HG02884 (cell line): ENCODE results near the gene FRMPD4.
"Not testable (repeated sequence)": the region's sequence is repeated elsewhere in the genome, so short reads cannot be mapped to it uniquely, and the experiment has no call there.

Source experiments
- ATAC-seq: cut with Tn5 transposase; IDR thresholded peaks from one replicate; pipeline ENCODE4 v1.9.1; 2021; ENCODE audit warnings: mild to moderate bottlenecking, moderate library complexity; ENCODE audit not compliant: unreplicated experiment

FRMPD4 gene

DNA sequence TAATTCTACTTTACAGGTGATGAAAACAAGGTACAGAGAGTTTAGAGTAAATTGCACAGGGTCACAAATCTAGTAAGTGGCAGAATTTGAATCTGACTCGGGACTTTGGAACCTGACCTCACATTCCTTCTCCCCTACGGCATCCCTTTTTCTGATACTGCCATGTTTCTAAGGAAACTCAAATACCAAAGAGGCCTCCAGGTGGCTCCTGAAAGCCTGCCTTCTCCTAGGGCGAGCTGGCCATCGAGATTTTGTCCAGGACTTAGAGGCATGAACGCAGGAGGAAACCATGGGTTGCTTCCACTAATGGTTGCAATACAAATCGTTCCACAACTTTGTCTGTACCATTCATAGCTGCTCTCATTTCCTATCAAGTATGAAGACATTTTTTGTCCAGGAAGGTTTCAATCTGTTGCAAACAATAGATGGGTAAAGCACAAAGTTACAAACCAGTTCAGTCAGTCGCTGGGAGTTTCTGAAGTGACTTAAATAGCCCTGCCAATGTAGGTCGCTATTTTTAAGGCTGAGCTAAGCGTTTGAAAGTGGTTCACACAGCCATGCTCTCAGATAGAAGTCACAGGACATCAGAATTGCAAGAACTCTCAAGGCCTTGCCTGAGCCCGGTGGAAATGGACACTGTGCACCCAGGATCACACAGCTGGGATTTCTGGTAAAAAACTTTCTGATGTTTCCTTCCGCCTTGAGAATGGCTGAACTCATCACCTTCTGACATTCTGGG, 356.3 kb downstream of the FRMPD4 start:
- no peak for ATAC-seq

DNA sequence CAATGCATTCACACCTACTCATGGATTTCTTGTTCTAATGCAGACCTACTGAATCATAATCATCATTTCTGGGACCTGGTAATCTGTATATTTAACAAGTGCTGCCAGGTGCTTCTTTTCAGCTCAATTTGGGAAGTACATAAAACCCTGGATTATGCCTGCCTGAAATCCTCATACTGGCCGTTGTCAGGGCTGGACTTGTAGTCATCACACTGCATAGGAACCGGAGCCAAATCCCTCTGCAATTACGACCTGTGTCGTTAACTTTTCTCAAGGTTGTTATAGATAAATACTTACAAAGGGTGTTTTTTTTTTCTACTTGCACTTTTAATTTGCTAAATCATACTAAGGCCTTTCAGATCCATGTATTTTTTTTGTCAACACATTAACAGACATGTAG, 358.1 kb downstream of the FRMPD4 start:
- ATAC-seq = no peak

DNA sequence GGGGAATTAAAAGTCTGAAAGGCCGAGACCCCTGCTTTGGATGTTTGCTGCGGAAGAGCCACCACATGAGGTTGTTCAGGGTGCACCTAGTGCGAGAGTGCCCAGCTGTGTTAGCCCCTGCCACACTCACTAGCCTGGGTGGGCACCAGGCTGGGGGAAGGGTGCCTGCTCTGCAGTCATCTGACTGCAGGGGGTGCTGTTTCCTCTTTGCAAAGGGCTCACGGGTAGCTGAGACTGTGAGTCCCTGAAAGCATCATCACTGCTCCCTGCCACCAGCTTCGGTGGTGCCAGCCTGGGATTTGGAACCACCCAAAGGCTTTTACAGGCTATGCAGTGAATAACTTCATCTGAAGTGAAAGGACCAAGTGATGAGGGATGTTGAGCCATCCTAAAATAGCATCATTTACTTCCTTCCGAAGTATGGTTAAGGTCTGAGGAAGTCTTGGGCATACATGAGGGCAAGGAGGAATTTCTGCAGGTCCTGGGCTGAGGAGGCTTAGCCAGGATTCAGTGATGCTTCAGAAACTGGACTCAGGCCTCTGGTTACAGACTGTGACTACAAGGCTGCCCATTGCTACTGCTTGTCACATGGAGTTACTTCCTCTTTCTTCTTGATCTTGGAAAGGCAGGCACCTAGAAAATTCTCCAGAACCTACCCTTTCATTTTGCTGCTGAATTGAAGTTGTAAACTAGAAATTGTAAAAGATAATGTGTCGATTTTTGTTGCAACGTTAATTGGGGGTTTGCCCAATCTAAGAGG, 359.7 kb downstream of the FRMPD4 start:
- ATAC-seq = no peak

DNA sequence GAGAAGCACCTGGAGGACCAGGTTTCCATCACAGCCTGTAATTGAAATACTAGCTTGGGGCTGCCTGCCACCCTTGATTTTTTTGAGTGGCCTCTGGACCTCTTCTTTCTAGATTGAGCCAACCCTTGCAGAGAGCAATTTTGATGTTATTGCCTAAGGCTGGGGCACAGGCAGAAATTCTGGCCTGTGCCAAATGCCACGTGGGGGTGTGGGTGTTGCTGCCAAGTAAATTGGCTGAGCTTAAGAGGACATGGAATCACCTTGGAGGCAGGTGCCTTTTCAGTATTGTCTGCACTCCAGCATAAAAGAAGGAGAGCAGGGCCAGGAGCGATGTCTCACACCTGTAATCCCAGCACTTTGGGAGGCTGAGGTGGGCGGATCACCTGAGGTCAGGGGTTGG, 366.9 kb downstream of the FRMPD4 start:
- no peak for ATAC-seq

DNA sequence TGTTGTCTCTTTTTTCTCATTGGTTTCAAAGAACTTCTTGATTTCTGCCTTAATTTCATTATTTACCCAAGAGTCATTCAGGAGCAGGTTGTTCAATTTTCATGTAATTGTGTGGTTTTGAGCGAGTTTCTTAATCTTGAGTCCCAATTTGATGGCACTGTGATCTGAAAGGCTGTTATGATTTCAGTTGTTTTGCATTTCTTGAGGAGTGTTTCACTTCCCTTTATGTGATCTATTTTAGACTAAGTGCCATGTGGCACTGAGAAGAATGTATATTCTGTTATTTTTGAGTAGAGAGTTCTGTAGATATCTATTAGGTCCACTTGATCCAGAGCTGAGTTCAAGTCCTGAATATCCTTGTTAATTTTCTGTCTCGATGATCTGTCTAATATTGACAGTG, 377.1 kb downstream of the FRMPD4 start:
- ATAC-seq = peak; percentile 91

DNA sequence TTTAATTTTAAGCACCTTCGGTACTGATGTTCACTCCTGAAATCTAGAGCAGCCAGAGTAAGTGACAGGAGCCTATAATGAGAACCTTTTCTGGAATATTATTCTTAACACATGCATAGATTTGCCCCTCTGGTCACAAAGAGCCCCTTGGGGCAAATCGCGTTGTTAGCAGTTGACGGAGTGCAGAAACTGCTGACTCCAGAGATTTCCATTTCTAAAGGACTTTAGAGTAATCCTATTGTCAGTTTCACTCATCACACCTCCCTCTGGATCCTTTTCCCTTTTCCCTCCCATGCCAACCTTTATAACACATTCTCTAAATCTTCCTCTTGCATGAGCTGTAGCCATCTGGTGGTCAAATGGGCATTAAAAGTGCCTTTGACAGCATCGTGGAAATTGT, 388.0 kb downstream of the FRMPD4 start:
- ATAC-seq = no peak

DNA sequence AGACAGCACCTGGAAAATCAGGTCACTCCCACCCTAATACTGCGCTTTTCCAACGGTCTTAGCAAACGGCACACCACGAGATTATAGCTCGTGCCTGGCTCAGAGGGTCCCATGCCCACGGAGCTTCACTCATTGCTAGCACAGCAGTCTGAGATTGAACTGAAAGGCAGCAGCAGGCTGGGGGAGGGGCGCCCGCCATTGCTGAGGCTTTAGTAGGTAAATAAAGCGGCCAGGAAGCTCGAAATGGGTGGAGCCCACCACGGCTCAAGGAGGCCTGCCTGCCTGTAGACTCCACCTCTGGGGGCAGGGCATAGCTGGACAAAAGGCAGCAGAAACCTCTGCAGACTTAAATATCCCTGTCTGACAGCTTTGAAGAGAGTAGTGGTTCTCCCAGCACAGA, 399.8 kb downstream of the FRMPD4 start:
- ATAC-seq = not testable (repeated sequence)

DNA sequence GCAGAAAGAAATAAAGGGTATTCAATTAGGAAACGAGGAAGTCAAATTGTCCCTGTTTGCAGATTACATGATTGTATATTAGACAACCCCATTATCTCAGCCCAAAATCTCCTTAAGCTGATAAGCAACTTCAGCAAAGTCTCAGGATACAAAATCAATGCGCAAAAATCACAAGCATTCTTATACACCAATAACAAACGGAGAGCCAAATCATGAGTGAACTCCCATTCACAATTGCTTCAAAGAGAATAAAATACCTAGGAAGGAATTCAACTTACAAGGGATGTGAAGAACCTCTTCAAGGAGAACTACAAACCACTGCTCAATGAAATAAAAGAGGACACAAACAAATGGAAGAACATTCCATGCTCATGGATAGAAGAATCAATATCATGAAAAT, 404.0 kb downstream of the FRMPD4 start:
- ATAC-seq = not testable (repeated sequence)

DNA sequence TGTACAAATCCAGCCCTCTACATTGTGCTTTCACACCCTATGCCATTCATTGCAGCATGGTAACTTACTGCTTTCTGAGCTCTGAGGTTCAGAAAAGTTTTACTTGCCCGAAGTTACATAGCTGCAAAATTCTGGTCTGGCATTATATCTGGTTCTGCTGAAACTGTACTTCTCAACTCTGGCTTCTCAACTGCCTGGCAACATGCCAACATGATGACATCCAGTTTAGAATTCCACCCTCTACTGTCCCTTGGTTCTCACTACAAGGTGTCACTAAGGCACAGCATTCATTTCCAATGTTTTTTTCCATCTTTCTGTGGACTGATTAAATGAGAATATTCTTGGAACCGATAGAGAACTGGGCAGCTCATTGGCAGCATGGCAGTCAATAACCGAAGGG, 410.1 kb downstream of the FRMPD4 start:
- no peak for ATAC-seq

DNA sequence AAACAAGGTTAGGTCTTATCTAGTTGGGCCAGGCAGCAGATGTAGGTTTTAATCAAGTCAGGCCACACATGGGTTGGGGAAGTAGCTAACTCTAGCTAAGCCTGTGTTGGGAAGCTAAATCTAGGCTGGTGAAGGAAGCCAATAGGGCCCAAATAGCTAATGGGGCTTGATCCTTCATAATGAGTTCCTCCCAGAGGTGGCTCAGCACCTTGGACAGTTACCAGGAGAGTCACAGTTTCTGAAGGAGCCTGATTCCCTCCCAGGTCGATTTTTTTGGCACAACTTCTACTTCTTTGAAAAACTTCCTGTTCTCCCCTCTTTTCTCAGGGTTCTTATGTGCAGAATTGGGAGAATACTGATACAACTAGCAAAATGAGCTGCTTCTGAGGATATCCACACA, 410.5 kb downstream of the FRMPD4 start:
- no peak for ATAC-seq

DNA sequence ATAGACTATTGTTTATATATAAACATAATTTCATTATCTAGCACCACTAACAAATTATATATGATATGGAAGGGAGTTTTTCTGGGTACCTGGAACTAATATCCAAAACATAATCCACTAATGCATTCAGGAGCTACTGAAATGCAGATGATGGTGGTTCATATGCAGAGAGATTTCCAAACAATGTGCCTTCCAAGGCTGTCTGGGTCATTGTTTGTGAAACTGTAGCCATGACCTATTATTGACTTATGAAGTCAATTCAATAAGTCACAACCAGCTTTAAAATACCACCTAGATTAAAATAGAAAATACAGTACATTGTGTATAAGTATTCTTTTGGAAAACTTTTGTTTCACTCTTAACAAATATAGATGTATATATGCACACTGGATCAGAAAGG, 415.9 kb downstream of the FRMPD4 start:
- ATAC-seq = no peak

DNA sequence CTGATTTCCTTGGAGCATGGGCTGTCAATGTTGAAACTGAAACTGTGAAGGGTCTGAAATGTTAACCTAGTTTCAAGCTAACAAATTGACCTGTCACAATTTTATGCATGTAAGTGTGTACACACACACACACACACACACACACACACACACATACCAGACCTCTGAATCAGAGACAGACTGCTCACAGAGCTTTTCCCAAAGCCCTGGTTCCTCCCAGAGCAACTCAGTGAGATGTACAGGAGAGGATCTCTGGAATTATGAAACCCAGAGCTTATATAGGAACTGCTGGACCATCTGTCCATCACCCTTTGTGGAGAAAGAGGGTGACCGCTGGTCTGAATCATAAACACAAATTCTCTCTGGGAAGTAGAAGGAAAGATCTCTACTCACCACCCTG, 424.8 kb downstream of the FRMPD4 start:
- no peak for ATAC-seq

DNA sequence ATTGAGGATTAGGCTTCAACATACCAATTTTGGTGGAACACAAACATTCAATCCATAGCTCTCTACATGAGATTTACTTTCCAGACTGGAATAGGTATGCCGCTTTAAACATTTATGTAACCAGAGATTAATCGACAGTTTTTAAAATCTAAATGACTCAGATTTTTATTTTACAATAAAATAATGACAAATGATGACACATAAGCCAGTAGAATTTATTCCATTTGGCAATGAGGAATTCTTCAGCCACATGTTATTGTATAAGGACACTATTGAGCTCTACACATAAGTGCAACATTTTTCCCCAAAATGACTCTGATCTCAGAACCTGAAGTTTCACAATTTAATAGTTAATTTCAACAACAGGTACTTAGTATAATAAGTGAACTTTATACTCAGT, 425.9 kb downstream of the FRMPD4 start:
- ATAC-seq = no peak

DNA sequence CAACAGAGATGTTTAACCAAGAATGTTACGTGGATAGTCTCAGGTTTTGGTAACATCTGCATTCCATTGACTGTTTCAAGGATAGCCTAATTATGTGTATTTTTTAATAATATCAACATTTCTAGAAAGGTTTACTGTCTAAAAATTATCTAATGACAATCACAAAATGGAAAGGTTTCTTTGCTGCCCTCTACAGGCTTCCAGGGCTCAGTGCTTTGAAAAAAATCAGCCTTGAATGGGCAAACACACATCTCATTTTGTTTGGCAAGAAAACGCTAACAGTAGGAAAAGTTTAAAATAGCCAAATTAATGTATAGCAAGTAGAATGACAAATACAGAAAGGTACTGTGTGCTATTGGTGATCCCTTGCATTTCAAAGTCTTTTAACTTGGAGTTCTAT, 429.6 kb downstream of the FRMPD4 start:
- ATAC-seq = no peak

DNA sequence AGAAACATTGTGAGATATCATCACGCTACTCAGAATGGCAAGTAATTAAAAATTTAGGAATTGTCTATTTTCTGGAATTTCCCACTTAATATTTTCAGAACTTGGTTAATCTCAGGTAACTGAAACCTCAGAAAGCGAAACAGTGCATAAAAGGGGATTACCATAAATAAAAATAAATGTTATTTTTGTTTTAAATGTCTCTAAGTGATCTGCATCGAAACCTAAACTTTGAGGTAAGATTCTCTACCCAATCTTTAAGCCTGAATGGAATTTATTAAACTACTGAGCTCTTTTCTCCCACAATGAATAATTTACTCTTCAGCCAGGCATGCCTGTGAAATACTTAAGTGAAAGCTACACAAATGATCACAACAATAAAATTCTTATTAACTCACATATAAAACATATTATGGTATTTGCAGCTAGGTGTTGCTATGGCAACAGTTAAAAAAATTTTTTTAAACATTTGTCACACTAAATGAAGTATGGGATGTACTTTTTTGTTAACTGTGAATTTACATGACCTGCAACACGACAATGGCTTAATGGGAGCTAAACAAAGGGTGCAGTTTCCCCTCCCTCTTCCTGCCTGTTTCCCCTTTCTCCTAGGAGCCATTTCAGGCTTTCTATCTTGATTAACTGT, 432.7 kb downstream of the FRMPD4 start:
- ATAC-seq = no peak

DNA sequence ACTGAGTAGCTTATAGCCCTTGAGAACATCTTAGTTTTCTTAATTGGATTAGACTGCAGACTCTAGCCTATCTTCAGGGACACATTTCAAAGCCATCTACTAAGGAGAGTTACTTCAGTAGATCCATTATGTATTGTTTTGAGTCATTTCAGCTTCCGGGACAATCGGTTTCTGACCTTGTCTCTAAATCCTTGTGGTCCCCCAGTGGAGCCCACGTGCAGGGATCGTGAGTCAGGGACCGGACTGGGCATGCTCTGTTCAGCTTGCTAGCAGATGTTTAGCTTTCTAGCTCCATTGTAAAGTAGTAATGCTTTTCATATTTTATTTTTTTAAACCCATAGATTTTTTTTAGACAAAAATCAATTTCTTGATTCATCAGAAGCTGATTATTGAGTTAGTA, 441.0 kb downstream of the FRMPD4 start:
- no peak for ATAC-seq

DNA sequence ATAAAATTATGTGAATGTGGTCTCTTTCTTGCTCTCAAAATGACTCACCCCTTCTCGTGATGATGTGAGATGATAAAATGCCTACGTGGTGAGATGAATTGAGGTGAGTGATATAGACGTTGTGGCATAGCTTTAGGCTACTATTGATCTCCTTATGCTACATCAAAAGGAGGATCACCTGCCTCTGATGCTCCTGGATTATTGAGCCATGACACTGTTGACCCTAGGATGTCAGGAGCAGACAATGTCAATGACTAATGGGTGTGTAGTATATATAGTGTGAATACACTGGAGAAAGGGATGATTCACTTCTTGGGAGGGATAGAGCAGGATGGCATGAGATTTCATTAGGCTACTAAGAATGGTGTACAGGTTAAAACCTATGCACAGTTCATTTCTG, 442.3 kb downstream of the FRMPD4 start:
- ATAC-seq = no peak

DNA sequence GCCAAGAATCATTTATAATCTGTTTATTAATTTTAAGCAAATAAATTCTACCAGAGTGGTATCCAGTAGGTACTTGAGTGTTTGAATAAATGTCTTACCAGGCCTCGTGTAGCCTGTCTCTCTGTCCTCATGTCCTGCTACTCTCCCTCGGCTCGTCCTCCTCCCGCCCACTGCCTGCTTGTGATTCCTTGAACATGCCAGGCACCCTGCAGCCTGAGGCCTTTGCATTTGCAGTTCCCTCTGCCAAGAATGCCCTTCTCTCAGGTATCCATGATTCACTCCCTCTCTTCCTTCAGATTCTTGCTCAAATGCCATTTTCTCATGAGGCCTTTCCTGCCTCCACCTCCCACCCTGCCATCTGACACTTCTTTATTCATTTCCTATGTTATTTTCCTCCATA, 443.3 kb downstream of the FRMPD4 start:
- ATAC-seq = no peak

DNA sequence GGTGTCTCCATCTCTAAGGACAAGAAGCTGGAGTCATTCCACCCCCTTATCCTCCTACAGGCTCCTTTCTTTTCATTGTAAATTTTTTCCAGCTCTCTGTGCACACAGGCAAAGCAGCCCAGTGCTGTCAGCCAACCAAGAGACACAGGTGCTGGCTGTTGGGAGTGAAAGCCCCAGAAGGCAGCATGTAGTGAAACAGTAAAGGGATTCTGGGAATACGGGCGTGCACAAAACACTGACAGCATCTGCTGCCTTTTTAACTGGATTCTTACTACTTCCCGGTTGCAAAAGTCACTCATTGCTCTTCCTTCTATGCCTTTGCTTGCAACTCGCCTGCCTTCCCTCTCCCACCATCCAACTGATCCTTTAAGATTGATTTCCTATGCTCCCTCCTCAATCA, 444.4 kb downstream of the FRMPD4 start:
- ATAC-seq = no peak

DNA sequence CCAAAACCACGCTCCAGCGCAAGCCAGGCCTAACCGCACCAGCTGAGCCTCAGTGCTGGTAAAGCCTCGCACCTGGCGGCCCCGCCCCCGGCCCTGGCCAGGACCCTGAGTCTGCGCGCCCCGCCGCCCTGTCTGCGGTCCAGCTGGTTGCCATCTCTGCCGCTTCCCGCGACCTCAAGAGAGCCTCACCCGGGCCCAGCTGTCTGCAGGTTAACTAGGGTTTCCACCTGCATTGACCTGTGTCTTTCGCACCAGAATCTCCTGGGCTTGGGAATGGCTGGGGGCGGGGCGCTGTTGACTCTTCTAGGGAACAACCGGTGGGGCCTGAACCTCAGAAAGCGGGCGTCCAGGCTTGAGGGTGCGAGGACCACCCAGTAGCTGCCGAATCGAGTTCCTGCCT, 445.3 kb downstream of the FRMPD4 start:
- ATAC-seq = no peak

DNA sequence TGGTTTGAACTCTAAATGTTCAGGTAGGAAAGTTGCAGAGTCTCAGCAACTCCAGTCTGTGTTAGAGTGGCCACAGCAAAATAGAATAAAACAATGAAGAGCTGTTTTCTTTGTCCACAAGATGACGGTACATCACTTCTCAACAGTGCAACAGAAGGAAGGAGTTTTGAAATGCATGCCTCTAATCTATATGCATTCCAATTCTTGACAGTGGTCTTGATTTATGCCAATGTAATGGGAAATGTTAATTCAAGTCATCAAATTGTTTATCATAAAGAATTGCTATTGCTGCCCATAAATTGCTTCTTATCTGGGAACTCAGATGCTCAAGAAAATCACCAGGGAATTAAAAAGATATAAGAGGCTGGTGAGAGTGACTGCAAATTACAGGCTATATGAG, 457.4 kb downstream of the FRMPD4 start:
- no peak for ATAC-seq

DNA sequence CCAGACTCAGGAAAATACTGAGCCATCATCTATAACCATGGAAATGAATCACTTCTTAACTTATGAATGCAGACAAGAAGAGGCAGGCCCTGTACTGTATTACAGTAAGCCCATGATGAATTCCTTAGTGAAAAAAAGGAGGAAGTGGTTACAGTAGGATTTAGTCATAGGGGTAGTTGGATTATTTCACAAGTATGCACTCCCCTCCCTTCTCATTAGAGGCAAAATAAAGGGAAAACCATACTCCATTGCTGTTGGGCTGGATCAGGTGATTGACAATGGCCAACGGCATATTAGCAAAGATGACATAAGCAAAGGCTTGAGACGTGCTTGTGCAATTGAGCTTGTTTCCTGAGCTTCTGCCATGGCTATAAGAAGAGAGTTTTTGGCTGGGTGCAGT, 471.8 kb downstream of the FRMPD4 start:
- no peak for ATAC-seq
